ENCODE data around the gene RAC3.

RAC3 gene

GRCh38 chr17:82055023-82055964, 23.8 kb downstream of the RAC3 start:
- Histone ChIP-seq H3K36me3 (ENCODE audit: control insufficient read depth, insufficient read depth, low read length) (peaks cover 33% of the 10 kb centered on the region), H3K27me3 (ENCODE audit: control insufficient read depth, insufficient read depth, low read length) (no peaks in the 10 kb centered on the region), H3K27ac (ENCODE audit: low read depth, low read length) (no peak overlapping the region), H3K9ac (ENCODE audit: low read length) (no peak overlapping the region), H3K4me1 (ENCODE audit: control insufficient read depth, insufficient read depth, low read length) (peaks cover 12% of the 10 kb centered on the region), H3K4me3 (ENCODE audit: low read length) (no peak overlapping the region)

- no peaks in the 10 kb centered on the region for H3K27me3 ChIP-seq (ENCODE audit: control insufficient read depth, insufficient read depth, low read length)
- H3K4me3 ChIP-seq (ENCODE audit: low read length) = no peak overlapping the region
- peaks cover 6% of the 10 kb centered on the region for H3K4me1 ChIP-seq (ENCODE audit: control insufficient read depth, insufficient read depth, low read length)
- H3K27ac ChIP-seq (ENCODE audit: low read depth, low read length) = no peak overlapping the region
- peaks cover 38% of the 10 kb centered on the region for H3K36me3 ChIP-seq (ENCODE audit: control insufficient read depth, insufficient read depth, low read length)
- H3K9ac ChIP-seq (ENCODE audit: low read length) = no peak overlapping the region
These were observed 24.7 kb downstream of the RAC3 start for GRCh38 chr17:82055965-82056728.

- Histone ChIP-seq H3K27me3 (ENCODE audit: control insufficient read depth, insufficient read depth, low read length) (no peaks in the 10 kb centered on the region), H3K27ac (ENCODE audit: low read depth, low read length) (no peak overlapping the region), H3K9ac (ENCODE audit: low read length) (no peak overlapping the region), H3K4me3 (ENCODE audit: low read length) (no peak overlapping the region), H3K36me3 (ENCODE audit: control insufficient read depth, insufficient read depth, low read length) (peaks cover 45% of the 10 kb centered on the region), H3K4me1 (ENCODE audit: control insufficient read depth, insufficient read depth, low read length) (peaks cover 6% of the 10 kb centered on the region)
These were observed 25.5 kb downstream of the RAC3 start for GRCh38 chr17:82056729-82057621.

GRCh38 chr17:82058230-82058854, 26.9 kb downstream of the RAC3 start:
- Histone ChIP-seq H3K4me1 (ENCODE audit: control insufficient read depth, insufficient read depth, low read length) (no peaks in the 10 kb centered on the region), H3K4me3 (ENCODE audit: low read length) (no peak overlapping the region), H3K9ac (ENCODE audit: low read length) (no peak overlapping the region), H3K36me3 (ENCODE audit: control insufficient read depth, insufficient read depth, low read length) (peaks cover 51% of the 10 kb centered on the region), H3K27ac (ENCODE audit: low read depth, low read length) (no peak overlapping the region), H3K27me3 (ENCODE audit: control insufficient read depth, insufficient read depth, low read length) (no peaks in the 10 kb centered on the region)

GRCh38 chr17:82058855-82059249, 27.4 kb downstream of the RAC3 start:
- Histone ChIP-seq H3K4me1 (ENCODE audit: control insufficient read depth, insufficient read depth, low read length) (no peaks in the 10 kb centered on the region), H3K4me3 (ENCODE audit: low read length) (no peak overlapping the region), H3K27me3 (ENCODE audit: control insufficient read depth, insufficient read depth, low read length) (no peaks in the 10 kb centered on the region), H3K36me3 (ENCODE audit: control insufficient read depth, insufficient read depth, low read length) (peaks cover 49% of the 10 kb centered on the region), H3K9ac (ENCODE audit: low read length) (no peak overlapping the region), H3K27ac (ENCODE audit: low read depth, low read length) (no peak overlapping the region)

- no peak overlapping the region for H3K27ac ChIP-seq (ENCODE audit: low read depth, low read length)
- no peak overlapping the region for H3K4me3 ChIP-seq (ENCODE audit: low read length)
- peaks cover 44% of the 10 kb centered on the region for H3K36me3 ChIP-seq (ENCODE audit: control insufficient read depth, insufficient read depth, low read length)
- H3K27me3 ChIP-seq (ENCODE audit: control insufficient read depth, insufficient read depth, low read length) = no peaks in the 10 kb centered on the region
- no peak overlapping the region for H3K9ac ChIP-seq (ENCODE audit: low read length)
- H3K4me1 ChIP-seq (ENCODE audit: control insufficient read depth, insufficient read depth, low read length) = no peaks in the 10 kb centered on the region
These were observed 28.0 kb downstream of the RAC3 start for GRCh38 chr17:82059272-82060000.

- Histone ChIP-seq H3K27ac (ENCODE audit: low read depth, low read length) (no peak overlapping the region), H3K4me1 (ENCODE audit: control insufficient read depth, insufficient read depth, low read length) (no peaks in the 10 kb centered on the region), H3K9ac (ENCODE audit: low read length) (no peak overlapping the region), H3K27me3 (ENCODE audit: control insufficient read depth, insufficient read depth, low read length) (no peaks in the 10 kb centered on the region), H3K4me3 (ENCODE audit: low read length) (no peak overlapping the region), H3K36me3 (ENCODE audit: control insufficient read depth, insufficient read depth, low read length) (peaks cover 39% of the 10 kb centered on the region)
These were observed 28.5 kb downstream of the RAC3 start for GRCh38 chr17:82060001-82060380.

GRCh38 chr17:82060614-82061013, 29.1 kb downstream of the RAC3 start:
- Histone ChIP-seq H3K27ac (ENCODE audit: low read depth, low read length) (no peak overlapping the region), H3K27me3 (ENCODE audit: control insufficient read depth, insufficient read depth, low read length) (no peaks in the 10 kb centered on the region), H3K4me1 (ENCODE audit: control insufficient read depth, insufficient read depth, low read length) (no peaks in the 10 kb centered on the region), H3K4me3 (ENCODE audit: low read length) (no peak overlapping the region), H3K36me3 (ENCODE audit: control insufficient read depth, insufficient read depth, low read length) (peaks cover 34% of the 10 kb centered on the region), H3K9ac (ENCODE audit: low read length) (no peak overlapping the region)

- H3K4me3 ChIP-seq (ENCODE audit: low read length) = no peak overlapping the region
- H3K27me3 ChIP-seq (ENCODE audit: control insufficient read depth, insufficient read depth, low read length) = no peaks in the 10 kb centered on the region
- no peak overlapping the region for H3K27ac ChIP-seq (ENCODE audit: low read depth, low read length)
- H3K4me1 ChIP-seq (ENCODE audit: control insufficient read depth, insufficient read depth, low read length) = no peaks in the 10 kb centered on the region
- peaks cover 34% of the 10 kb centered on the region for H3K36me3 ChIP-seq (ENCODE audit: control insufficient read depth, insufficient read depth, low read length)
- H3K9ac ChIP-seq (ENCODE audit: low read length) = no peak overlapping the region
These were observed 29.8 kb downstream of the RAC3 start for GRCh38 chr17:82061047-82061925.

- Histone ChIP-seq H3K27ac (ENCODE audit: low read depth, low read length) (no peak overlapping the region), H3K4me1 (ENCODE audit: control insufficient read depth, insufficient read depth, low read length) (no peaks in the 10 kb centered on the region), H3K9ac (ENCODE audit: low read length) (no peak overlapping the region), H3K36me3 (ENCODE audit: control insufficient read depth, insufficient read depth, low read length) (peaks cover 29% of the 10 kb centered on the region), H3K27me3 (ENCODE audit: control insufficient read depth, insufficient read depth, low read length) (no peaks in the 10 kb centered on the region), H3K4me3 (ENCODE audit: low read length) (no peak overlapping the region)
These were observed 30.9 kb downstream of the RAC3 start for GRCh38 chr17:82062076-82062983.

All from rectal smooth muscle tissue (tissue), 1 donor.